NT2/D1 (cell line): ENCODE results near the gene TTLL11.

ENCODE experiments used
- SUZ12 ChIP-seq: IDR thresholded peaks from 2 replicates; pipeline ENCODE4 v1.6.1; 2011; ENCODE audit not compliant: insufficient read length, insufficient read depth; ENCODE audit errors: extremely low read depth
- ZNF274 ChIP-seq: IDR thresholded peaks from 2 replicates; pipeline ENCODE4 v1.6.1; 2011; ENCODE audit warnings: mild to moderate bottlenecking, low read depth, low read length

DNA sequence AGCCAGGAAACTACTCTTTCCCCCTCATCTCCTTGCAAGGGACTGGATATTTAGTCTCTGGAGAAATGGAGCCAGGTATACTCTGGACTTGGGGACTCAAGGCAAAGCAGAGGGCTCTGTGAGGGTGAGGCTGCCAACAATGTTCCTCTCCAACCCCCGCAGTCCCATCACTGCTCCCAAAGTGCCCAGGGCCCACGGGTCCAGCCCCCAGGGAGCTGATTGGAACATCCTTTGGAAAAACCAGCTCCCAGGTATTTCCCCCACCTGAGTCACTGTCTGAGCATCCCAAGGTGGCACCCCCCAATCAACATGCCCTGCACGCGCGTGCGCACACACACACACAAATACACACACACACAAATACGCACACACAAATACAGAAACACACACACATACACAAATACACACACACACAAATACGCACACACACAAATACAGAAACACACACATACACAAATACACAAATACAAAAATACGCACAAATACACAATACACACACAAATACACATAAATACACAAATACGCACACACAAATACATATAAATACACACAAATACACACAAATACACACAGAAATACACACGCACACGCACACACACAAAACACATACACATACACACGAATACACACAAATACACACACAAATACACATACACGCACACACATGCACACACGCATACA lies 304.3 kb downstream of the TTLL11 start:
- TF ChIP-seq SUZ12 (no peak), ZNF274 (no peak)
